Iris pigment epithelial cell (primary cell): Measurements from ENCODE around the gene TMEM178B.
"Not testable (repeated sequence)": the region's sequence is repeated elsewhere in the genome, so short reads cannot be mapped to it uniquely, and the experiment has no call there.

Experiments used
- DNase-seq: peaks from one replicate; pipeline ENCODE4 v3.0.0-alpha.2; 2011; ENCODE audit warnings: low read depth

TMEM178B gene

DNA sequence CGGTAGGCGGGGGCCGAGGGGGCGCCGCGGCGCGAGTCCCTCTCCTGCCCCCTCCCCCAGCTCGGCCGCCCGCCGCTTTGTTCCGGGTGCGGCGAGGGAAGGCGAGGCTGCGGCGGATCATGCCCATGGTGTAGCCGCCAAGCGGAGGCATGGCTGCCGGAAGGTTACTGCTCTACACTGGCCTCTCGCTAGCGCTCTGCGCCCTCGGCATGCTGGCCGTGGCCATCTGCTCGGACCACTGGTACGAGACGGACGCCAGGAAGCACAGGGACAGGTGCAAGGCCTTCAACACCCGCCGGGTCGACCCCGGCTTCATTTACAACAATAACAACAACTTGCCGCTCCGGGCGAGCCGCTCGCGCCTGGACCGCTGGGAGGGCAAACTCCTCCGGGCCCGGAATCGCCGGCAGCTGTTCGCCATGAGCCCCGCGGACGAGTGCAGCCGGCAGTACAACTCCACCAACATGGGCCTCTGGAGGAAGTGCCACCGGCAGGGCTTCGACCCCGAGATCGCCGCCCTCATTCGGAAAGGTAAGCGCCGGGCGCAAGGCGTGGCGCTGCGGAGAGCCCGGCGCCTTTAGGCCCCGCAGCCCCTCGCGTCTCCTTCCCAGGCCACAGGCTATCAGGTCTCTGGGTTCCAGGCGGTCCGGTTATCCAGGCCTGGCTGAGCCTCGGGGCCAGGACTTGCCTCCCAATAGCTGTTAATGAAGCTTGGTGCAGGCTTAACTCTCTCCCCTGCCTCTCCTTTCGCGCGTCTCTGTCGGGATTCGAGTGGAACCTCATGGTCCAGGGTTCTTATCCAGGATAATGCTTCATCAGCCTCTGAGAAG lies 513 bp downstream of the TMEM178B start:
- DNase-seq, result peak; percentile 19

DNA sequence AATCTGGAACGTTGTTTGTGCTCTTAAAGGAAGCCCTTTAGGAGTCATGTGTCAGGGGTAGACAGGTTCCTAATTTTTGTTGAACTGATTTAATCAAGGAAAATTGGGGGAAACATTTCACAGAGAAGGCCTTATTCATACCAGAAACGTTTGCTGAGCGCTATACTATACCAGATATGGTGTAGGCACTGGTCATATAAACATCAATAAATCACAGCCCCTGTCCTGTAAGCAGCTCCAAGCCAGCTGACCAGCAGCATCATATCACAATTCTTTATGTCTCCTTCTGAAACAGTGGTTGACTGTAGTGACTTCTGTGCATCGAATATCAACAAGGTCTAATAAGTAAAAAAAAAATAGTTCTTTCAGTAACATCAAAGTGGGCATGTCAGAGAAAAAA lies 1.1 kb downstream of the TMEM178B start:
- DNase-seq, result no peak

DNA sequence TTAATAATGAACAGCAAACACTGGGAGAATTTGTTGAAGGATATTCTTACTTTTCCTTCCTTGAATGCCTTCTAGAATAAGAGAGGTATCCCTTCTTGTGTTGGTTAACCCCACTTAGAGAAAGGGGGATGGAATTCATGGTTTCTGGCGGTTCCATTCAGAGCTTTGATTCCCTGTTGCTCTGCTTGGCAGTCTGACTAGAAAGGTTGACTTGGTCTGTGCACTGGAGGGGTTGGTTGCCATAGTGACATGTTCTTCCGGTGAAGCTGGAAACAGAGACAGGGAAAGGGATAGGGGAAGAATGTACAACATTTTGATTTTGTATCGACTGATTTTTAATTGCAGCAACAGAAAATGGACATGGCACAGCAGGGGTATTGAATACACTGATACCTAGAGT lies 2.5 kb downstream of the TMEM178B start:
- DNase-seq, result no peak

DNA sequence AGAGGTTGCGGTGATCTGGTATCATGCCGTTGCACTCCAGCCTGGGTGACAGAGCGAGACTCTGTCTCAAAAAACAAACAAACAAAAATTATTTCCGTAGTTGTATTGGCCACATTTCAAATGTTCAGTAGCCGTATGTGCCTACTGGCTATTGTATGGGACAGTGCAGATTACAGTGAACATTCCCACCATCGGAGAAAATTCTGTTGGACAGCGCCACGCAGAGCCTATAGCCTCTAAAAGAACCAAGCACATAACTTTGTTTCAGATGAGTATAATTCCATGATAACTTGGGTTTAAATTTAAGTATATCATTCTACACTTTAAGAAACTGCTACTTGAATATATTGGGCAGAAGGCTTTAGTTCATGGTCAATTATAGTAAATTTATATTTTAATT lies 5.4 kb downstream of the TMEM178B start:
- no peak for DNase-seq

DNA sequence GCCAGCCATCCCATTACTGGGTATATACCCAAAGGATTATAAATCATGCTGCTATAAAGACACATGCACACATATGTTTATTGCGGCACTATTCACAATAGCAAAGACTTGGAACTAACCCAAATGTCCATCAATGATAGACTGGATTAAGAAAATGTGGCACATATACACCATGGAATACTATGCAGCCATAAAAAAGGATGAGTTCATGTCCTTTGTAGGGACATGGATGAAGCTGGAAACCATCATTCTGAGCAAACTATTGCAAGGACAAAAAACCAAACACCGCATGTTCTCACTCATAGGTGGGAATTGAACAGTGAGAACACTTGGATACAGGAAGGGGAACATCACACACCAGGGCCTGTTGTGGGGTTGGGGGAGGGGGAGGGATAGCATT lies 15.6 kb downstream of the TMEM178B start:
- DNase-seq, result not testable (repeated sequence)

DNA sequence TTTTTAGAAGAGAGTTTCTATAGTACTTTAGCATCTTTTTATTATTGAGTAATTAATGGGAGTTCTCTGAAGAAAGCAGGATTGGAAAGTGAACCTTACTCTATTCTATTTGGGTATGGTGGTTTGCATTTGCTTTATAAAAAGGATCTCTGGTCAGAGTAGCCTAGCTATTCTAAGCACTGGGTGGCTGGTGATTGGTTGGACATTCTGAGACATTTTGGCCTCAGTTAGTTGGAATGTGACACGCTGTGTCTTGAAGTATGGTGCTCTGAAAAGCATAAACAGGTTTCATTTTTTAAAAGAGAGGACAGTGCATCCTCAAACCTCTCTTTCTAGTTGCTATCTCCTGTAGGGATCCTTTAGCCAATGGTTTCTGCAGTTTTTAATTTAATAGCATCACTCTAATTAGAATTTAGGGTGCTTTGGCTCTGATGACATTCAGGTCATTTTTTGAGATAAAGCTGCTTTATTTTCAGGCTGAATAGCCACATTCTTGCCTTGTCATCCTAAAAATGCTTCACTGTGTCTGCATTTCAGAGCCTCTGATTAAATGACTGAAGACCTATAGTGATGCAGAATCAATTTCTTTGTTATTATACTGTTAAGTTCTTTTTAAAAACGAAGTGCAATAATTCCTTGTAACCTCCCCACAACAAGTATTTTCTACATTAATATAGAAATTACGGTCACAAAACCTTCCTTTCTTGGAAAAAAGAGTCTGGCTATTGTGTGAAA lies 20.6 kb downstream of the TMEM178B start:
- DNase-seq, result no peak

DNA sequence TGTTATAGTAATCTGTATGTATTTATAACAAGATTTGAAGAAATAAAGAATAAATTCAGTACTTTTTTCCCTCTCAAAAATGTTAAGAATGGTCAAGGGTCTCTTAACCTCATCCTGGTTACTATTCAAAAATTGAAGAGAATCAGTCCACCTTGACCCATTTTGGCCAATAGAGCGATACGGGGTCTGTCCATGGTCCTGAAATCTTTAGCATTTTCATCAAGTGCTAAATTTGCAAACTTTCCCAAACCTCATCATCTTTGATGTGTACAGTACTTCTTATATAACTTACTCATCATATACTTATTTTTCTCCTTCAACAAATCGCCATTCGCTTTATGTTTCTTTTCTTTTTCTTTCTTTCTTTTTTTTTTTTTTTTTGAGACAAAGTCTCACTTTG lies 23.6 kb downstream of the TMEM178B start:
- DNase-seq, result peak; percentile 4

DNA sequence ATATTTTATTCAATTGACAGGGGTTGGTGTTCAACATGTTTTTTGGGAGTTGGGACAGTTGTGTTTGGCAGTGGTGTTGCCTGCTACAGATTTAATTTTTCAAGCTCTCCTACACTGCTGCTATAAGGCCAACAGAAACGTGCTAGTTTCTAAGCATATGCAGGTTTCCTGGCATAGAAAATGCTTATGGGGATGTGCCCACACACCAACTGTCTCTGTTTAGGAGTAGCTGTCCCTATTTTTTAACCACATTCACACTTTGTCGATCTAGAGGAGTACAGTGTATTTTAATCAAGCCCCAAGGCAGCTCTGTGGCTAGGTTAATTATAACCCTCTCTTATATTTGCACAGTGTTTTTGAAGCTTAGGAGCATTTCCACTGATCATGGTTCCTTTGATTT lies 28.6 kb downstream of the TMEM178B start:
- no peak for DNase-seq

DNA sequence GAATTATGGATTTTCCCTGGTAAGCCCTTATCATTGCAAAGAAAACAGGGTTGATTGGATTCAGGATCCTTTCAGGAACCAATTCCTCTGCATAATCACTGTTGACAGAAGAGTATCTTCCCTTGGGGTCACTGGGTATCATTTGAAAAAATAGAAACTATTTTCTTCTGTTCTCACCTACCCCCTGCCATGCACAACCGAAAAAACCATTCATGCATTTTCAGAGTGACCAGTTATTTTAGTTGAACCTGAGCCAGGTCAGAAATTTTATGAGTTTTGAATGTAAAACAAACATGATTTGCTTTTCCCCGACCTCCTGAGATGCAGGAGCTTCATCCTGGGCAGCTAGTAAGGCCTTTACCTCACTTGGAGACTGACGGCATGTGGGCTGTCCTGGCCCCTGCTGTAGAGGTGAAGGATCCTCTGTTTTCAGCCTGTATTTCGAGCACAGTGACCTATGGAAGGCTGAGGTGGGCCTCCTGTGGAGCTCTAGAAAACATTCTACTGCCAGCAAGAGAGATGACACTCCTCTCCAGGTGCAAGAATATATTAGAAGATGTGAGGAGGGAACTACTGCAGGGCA lies 30.1 kb downstream of the TMEM178B start:
- DNase-seq, result no peak

DNA sequence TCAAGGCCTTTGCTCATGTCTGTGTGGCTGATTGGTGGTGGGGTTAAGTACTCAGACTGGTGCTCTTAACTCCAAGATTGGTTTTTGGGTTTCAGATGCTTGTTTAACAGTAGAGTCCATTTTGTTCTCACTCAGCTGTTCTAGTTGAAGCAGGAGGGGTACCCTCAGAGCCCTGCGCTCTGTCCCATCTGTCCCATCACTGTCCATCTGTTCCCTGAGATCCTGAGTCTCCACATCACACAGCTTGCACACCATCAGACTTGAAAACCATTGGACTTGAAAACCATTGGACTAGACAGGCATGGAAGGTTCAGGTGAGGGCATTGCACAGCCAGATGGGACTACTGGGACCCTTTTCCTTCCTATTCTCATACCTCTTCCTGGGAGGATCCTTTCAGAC lies 39.3 kb downstream of the TMEM178B start:
- no peak for DNase-seq

DNA sequence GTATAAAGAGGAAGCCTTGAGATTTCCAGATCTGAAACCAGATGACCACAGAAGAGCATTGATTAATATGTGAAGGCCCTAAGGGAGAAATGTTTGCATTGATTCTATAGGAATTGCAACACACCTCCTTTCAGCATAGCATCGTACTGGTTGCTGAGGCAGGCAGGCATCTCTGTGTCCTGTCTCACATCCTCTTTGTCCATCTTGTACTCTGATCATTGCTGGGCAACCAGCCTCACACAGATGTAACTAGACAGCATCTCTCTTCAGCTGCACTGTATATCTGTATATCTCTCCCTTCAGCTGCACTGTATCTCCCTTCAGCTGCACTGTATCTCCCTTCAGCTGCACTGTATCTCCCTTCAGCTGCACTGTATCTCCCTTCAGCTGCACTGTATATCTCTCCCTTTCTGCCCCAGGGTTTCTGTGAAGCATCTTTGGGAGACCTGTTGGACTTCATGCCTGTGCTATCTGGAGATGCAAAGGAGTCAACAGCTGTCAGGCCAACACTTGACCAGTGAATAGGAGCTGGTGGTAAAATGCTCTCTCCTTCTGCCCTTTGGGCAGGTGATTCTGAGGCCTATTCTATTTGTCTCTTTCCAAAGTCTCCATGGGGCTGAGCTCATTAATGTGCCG lies 40.3 kb downstream of the TMEM178B start:
- no peak for DNase-seq

DNA sequence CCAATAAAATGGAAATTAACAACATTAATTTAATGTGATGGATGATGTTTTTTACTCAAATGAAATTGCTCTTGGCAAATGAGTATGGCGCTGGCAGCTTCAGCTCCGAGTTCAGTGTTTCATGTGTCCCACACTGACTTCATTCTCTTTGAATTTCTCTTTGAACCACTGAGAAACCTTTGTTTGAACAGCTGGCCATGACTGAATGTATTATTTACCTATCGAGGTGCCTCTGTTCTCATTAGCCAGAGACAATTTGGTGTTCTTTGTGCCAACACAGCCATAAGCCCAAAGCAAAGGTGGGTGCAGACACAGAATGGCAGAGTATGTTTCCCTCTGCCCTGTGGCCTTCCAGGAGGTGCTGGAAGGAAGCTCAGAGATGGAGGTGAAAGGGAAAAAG lies 42.1 kb downstream of the TMEM178B start:
- DNase-seq, result no peak

DNA sequence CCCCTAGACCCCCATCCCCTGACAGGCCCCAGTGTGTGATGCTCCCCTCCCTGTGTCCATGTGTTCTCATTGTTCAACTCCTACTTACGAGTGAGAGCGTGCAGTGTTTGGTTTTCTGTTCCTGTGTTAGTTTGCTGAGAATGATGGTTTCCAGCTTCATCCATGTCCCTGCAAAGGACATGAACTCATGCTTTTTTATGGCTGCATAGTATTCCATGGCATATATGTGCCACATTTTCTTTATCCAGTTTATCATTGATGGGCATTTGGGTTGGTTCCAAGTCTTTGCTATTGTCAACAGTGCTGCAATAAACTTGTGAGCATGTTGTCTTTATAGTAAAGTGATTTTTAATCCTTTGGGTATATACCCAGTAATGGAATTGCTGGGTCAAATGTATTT lies 42.8 kb downstream of the TMEM178B start:
- not testable (repeated sequence) for DNase-seq

DNA sequence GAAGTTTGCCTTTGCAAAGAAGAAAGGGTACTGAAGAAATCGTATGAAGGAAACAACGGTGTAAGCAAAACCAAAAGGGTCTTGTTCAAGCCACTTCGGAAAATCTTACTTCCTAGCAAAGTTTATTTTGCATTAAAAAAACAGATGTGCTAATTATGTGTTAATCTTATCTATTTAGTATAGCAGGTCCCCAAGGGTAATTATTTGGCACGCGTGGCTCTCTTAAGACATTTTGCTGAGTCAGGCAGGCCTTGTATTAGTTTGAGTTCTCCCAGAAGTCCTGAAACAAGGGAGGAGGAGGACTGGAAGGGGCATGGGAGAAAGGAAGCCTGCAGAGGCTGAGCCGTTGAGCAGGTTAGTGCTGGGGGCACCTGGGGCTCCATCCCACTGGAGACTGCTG lies 44.9 kb downstream of the TMEM178B start:
- DNase-seq, result no peak

DNA sequence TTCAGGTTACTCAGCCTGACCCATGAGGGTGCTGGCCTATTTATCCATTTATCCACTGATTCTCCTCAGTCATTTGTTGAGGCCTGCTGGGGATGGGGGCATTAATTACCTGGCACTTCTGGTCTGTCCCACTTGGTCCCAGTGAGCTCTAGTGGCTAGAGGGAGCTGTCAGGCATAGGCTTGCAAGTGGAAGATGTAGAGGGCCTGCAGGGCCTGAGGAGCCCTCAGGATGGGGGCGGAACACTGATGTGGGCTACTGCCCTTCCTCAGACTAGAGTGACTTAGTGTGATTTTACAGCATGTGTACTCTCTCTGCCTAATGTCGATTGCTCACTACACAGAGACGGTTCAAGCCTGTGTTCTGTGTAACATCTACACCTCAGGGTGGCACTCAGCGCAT lies 45.3 kb downstream of the TMEM178B start:
- no peak for DNase-seq

DNA sequence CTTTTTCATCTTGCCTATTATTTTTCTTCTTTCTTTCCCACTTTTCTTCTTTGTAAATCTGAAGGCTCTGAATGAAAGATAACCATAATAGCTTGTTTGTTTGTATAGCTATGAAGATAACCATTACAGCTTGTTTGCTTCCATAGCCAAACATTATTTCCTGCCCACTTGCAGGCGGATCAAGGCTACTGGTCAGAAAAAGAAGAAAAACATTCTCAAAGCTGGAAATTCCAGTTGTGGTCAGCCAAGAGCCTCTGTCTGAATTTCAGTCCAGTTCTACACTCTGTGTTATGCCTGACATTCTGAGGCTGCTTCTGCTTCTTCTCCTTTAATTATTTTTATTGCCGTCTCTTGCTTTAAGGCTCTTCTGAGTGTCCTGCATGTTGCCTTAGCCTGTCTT lies 48.9 kb downstream of the TMEM178B start:
- peak; percentile 1 for DNase-seq

DNA sequence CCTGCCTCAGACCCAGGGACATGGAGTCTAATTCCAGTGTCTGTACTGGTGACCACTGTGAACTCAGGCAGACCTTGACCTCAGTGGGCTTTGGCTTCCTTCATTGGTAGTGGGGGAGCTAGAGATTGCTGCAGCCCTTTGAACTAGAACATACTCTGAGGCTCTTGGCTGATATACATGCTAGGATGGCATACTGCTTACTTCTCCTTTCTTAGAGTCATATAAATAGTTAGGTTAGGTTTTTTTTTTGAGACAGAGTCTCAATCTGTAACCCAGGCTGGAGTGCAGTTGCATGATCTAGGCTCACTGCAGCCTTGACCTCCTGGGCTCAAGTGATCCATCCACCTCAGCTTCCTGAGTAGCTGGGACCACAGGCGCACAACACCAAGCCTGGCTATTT lies 49.7 kb downstream of the TMEM178B start:
- DNase-seq, result no peak

DNA sequence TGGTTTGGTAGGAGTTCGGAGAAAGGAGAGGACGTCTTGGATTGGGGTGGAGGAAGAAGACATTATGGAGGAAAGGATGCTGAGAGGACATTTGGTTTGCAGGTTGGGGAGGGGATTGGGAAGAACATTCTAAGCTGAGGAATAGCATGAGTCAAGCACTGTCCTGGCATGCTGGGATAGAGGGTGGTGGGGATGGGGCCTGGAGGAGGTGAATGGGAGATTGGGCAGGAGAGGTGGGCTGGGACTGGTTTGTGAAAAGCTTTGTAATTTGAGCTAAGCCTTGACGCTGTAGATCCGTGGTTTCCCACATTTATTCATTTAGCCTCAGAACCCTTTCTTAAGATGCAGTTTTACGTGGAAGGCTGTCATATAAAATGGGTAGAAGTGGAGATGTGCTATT lies 52.2 kb downstream of the TMEM178B start:
- no peak for DNase-seq

DNA sequence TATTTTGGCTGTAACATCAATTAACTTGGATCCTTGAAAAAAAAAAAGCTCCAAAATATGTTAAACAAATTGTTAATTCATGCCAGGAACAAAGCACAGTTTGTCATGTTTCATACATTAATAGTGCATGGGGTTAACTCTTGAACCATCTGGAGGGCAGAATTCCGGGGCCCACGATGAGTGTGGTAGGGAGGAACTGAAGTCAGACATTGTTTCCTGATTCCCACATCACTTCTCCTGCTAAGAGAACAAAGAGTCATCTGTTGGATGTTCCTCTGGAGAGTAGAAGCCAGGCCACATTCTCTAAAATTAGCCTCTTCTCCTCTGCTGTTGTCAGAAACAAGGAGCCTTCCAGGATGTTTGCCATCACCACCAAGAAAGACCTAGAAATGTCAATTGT lies 54.6 kb downstream of the TMEM178B start:
- DNase-seq, result no peak

DNA sequence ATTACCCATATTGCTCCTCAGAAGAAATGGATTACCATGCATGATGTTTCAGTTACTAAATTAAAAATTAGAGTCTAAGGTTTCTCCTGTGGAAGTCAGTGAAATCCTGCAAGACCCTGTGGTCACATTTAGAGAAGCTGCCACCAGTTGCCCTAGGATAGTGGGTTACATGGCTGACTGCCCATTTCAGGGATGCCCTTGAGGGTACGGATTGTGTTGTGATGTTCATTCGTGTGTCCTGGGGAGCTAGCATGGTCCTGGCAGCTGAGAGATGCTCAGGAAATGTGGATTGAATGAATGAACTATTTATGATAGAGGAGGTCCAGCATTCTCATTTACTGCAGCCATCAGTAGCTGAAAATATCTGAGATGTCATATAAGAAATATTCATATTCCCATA lies 55.1 kb downstream of the TMEM178B start:
- DNase-seq, result no peak

DNA sequence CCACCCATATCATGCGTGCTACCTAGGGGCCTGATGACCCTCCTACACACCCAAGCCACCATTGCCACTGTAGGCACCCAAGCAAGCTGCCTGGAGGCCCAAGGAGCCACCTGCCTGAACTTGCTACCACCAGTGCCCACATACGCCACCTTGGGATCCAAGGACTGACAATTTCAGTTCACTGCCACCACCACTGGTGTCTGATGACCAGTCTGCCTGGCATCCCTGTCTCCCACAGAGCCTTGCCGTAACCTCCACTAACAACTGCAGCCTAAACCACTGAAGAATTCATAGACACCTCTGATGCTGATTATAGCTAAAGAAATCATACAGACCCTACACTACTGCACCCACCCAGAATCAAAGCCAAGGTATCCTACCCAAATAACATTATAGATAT lies 58.8 kb downstream of the TMEM178B start:
- no peak for DNase-seq

DNA sequence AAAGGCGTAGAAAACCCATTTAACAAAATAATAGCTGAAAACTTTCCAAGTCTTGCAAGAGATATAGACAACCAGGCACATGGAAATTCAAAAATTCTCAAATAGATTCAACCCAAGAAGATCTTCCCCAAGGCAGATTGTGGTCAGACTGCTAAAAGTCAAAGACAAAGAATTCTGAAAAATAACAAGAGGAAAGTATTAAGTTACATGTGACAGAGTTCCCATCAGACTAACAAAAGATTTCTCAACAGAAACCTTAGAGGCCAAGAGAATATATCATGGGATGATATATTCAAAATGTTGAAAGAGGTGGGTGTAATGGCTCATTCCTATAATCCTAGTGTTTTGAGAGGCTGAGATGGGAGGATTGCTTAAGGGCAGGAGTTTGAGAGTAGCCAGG lies 59.8 kb downstream of the TMEM178B start:
- DNase-seq, result peak; percentile 21

DNA sequence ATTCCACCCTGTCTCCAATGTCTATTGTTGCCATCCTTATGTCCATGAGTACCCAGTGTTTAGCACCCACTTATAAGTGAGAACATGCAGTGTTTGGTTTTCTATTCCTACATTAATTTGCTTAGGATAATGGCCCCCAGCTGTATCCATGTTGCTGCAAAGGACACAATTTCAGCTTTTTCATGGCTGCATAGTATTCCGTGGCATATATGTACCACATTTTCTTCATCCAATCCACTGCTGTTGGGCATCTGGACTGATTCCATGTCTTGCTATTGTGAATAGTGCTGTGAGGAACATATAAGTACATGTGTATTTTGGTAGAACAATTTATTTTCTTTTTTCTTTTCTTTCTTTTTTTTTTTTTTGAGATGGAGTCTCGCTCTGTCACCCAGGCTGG lies 68.2 kb downstream of the TMEM178B start:
- DNase-seq, result no peak
